Liver (tissue), 3 donors: Measurements from ENCODE around the gene OMP.

Experiments used
- CTCF ChIP-seq: fragments of 150-350 bp; IDR thresholded peaks from 2 replicates; pipeline ENCODE4 v1.5.1; 2017; ENCODE audit warnings: improper control_type of control experiment, low read depth, low read length; ENCODE audit not compliant: missing input control
- EGR1 ChIP-seq, 2 donors: IDR thresholded peaks; 2 replicates each; pipeline ENCODE4 v1.6.1; 2016 to 2018; ENCODE audit warnings: antibody characterized with exemption in 2 of 2, low read depth in 2 of 2
- GABPA ChIP-seq, 2 donors: IDR thresholded peaks in 1 of 2; conservative IDR thresholded peaks in 1 of 2; 2 replicates each; pipeline ENCODE4 v1.6.1; 2016; ENCODE audit warnings: antibody characterized with exemption in 2 of 2, mild to moderate bottlenecking in 1 of 2, moderate library complexity in 1 of 2
- MAX ChIP-seq: IDR thresholded peaks from 2 replicates; pipeline ENCODE4 v1.6.1; 2016; ENCODE audit warnings: antibody characterized with exemption
- REST ChIP-seq: IDR thresholded peaks from 2 replicates; pipeline ENCODE4 v1.6.1; 2016; ENCODE audit warnings: antibody characterized with exemption, mild to moderate bottlenecking
- YY1 ChIP-seq: IDR thresholded peaks from 2 replicates; pipeline ENCODE4 v1.6.1; 2016; ENCODE audit warnings: antibody characterized with exemption, mild to moderate bottlenecking
- donor health status: healthy.
- donor health status: healthy.

GRCh38 chr11:77054084-77054483 lies 48.6 kb upstream of the OMP start:
- no peak for TF ChIP-seq REST
- no peak for TF ChIP-seq CTCF
- no peak for TF ChIP-seq MAX
- TF ChIP-seq GABPA (IDR thresholded peaks at IDR 0.05 in 1 of 2, conservative IDR thresholded peaks at IDR 0.05 in 1 of 2), result no peak
- no peak for TF ChIP-seq YY1
- no peak for TF ChIP-seq EGR1 (IDR thresholded peaks at IDR 0.05; ENCODE audit: low read depth in 2 of 2)
